Thyroid gland (tissue), 4 donors: ENCODE measurements around the gene AOC1. TPM values are rescaled to one million over a fixed set of nuclear protein-coding genes. Genes with fewer than 3 reads are reported as not detected.

Experiments
- DNase-seq, 2 donors: peaks; one replicate each; pipeline ENCODE4 v3.0.0-alpha.2; 2019
- H3K27ac ChIP-seq, 3 donors: fragments of 200-600 bp; sonication (generic); 1 replicate in 2 of 3; 2 replicates in 1 of 3; pipeline ENCODE4 v1.5.1; 2016 to 2019; ENCODE audit warnings: mild to moderate bottlenecking in 1 of 3, moderate library complexity in 1 of 3
- H3K27me3 ChIP-seq: fragments of 200-600 bp; sonication (generic); one replicate; pipeline ENCODE4 v1.5.1; 2019
- H3K36me3 ChIP-seq, 2 donors: fragments of 200-600 bp; sonication (generic); one replicate each; pipeline ENCODE4 v1.5.1; 2016 to 2019
- H3K4me1 ChIP-seq, 2 donors: fragments of 200-600 bp; sonication (generic); one replicate each; pipeline ENCODE4 v1.5.1; 2017 to 2019
- H3K4me3 ChIP-seq, 3 donors: fragments of 200-600 bp; sonication (generic); replicated peaks in 1 of 3; 1 replicate in 2 of 3; 2 replicates in 1 of 3; pipeline ENCODE4 v1.5.1; 2016; ENCODE audit warnings: mild to moderate bottlenecking in 1 of 3
- H3K9me3 ChIP-seq: fragments of 200-600 bp; sonication (generic); one replicate; pipeline ENCODE4 v1.5.1; 2017
- POLR2A ChIP-seq, 2 donors: fragments of 450-650 bp; IDR thresholded peaks; one replicate each; pipeline ENCODE4 v1.6.1; 2017; ENCODE audit warnings: antibody characterized with exemption in 2 of 2, mild to moderate bottlenecking in 2 of 2, moderate library complexity in 1 of 2
- WGBS, 2 donors: methylation state at CpG; one replicate each; pipeline ENCODE4 v1.1.5; 2017; 5-methylcytosine and 5-hydroxymethylcytosine counted together
- intact Hi-C: fragments of 100-400 bp; cut with DNase I; formaldehyde crosslinking; loops from one replicate; pipeline ENCODE4 v1.15.1; 2023
- total RNA-seq, 4 donors: library from RNA; depleted of rRNA; stranded (reverse); fragments of >200 nt; gene quantifications; one replicate each; pipeline ENCODE4 v1.2.3, GENCODE V29; 2016
- TF ChIP-seq, protein P1 (sequence below), 6 experiments: fragments of 200-600 bp in 3 of 6; fragments of 450-650 bp in 3 of 6; sonication (generic) in 3 of 6; IDR thresholded peaks; one replicate each; pipeline ENCODE4 v1.5.1; 2016 to 2019; ENCODE audit warnings: antibody characterized with exemption in 6 of 6, mild to moderate bottlenecking in 2 of 6, inconsistent platforms in 1 of 6, moderate library complexity in 1 of 6

The AOC1 gene
- total RNA-seq, 4 donors from 2014 or later: 0.22 to 0.71 TPM; not detected in 2

DNA sequence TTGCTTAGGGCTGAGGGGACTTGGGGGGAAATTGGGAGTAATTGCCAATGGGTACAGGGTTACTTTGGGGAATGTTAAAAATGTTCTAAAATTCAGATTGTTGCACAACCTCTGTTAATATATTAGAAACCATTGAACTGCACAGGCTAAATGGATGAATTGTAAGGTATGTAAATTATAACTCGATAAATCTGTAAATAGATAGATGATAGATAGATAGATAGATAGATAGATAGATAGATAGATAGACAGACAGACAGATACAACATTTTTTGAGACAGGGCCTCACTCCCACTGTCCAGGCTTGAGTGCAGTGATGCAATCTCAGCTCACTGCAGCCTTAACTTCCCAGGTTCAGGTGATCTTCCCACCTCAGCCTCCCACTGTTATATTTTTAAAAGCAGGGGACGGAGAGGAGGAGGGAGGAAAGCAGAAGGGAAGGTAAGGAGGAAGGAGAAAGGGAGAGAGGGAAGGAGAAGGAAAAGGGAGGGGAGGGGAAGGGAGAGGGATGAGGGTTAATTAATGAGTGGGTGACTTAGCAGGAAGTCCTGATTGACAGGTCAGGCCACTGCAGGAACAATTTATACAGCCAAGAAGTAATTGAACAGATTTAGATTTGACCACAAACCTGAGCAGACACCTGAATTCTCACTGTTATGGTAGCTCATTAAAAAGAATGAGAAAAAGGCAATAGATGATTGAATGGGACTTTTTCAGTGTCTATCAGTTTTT lies 38.7 kb downstream of the AOC1 start:
- DNase-seq: no peak
- no peaks in the 10 kb centered on the region for H3K9me3 ChIP-seq
- no peaks in the 10 kb centered on the region for H3K36me3 ChIP-seq
- H3K4me1 ChIP-seq: no peaks in the 10 kb centered on the region
- intact Hi-C loops: no loop called here
- no peak overlapping the region for H3K4me3 ChIP-seq
- 88 to 97% methylated on average over 2 of the region's 2 CpGs for WGBS, 2 donors
- no peak overlapping the region for H3K27ac ChIP-seq
- TF ChIP-seq POLR2A (IDR thresholded peaks at IDR 0.05): no peak
- TF ChIP-seq, protein P1, sequence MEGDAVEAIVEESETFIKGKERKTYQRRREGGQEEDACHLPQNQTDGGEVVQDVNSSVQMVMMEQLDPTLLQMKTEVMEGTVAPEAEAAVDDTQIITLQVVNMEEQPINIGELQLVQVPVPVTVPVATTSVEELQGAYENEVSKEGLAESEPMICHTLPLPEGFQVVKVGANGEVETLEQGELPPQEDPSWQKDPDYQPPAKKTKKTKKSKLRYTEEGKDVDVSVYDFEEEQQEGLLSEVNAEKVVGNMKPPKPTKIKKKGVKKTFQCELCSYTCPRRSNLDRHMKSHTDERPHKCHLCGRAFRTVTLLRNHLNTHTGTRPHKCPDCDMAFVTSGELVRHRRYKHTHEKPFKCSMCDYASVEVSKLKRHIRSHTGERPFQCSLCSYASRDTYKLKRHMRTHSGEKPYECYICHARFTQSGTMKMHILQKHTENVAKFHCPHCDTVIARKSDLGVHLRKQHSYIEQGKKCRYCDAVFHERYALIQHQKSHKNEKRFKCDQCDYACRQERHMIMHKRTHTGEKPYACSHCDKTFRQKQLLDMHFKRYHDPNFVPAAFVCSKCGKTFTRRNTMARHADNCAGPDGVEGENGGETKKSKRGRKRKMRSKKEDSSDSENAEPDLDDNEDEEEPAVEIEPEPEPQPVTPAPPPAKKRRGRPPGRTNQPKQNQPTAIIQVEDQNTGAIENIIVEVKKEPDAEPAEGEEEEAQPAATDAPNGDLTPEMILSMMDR (IDR thresholded peaks at IDR 0.05): no peak
- no peaks in the 10 kb centered on the region for H3K27me3 ChIP-seq

DNA sequence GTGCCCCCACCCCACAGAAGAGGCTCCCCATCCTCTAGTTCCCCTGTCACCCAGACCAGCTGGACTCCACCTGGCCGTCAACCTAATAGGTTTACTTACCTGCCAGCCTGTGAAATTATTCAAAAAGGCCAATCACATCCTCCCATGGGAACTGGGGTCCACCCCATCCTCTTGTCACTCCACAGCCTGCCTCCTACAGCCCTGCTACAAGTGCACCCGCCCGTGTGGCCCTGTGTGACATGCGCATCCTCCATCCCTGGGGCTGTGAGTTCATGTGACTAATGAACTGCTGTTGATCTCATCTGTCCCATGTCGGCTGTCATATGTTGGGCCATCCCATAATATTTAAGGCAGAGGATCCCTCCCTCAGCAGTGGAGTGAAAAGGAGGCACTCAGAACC lies 39.4 kb downstream of the AOC1 start:
- H3K27ac ChIP-seq: no peak overlapping the region
- WGBS, 2 donors: 77 to 100% methylated on average over 1 to 4 of the region's 5 CpGs
- DNase-seq: no peak
- H3K9me3 ChIP-seq: no peaks in the 10 kb centered on the region
- intact Hi-C loops: no loop called here
- no peaks in the 10 kb centered on the region for H3K4me1 ChIP-seq
- no peak for TF ChIP-seq POLR2A (IDR thresholded peaks at IDR 0.05)
- TF ChIP-seq, protein P1 (IDR thresholded peaks at IDR 0.05): no peak
- H3K36me3 ChIP-seq: no peaks in the 10 kb centered on the region
- H3K27me3 ChIP-seq: no peaks in the 10 kb centered on the region
- H3K4me3 ChIP-seq: no peak overlapping the region

DNA sequence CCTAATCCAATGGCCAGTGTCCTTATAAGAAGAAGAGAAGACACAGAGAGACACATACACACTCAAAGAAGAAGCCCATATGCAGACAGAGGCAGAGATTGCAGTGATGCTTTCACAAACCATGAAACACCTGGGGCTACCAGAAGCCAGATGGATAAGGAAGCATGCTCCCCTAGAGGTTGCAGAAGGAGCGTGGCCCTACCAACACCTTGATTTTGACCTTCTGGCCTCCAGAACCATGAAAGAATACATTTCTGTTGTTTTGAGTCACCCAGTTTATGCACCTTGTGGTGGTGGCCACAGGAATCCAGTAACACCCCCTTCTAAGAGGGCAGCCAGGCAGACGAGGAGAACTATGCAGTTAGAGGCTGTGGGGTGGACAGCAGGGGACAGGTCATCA lies 43.5 kb downstream of the AOC1 start:
- H3K36me3 ChIP-seq: no peaks in the 10 kb centered on the region
- no peaks in the 10 kb centered on the region for H3K4me1 ChIP-seq
- TF ChIP-seq POLR2A (IDR thresholded peaks at IDR 0.05): no peak
- TF ChIP-seq, protein P1 (IDR thresholded peaks at IDR 0.05): no peak
- no peaks in the 10 kb centered on the region for H3K9me3 ChIP-seq
- intact Hi-C loops: loop anchor here (5.0 kb wide), 2 partner anchors 91 to 216 kb away; no protein-coding TSS in a partner anchor
- 58 to 64% methylated on average over 2 of the region's 2 CpGs for WGBS, 2 donors
- no peak overlapping the region for H3K27ac ChIP-seq
- no peak for DNase-seq
- H3K4me3 ChIP-seq: no peak overlapping the region
- no peaks in the 10 kb centered on the region for H3K27me3 ChIP-seq

DNA sequence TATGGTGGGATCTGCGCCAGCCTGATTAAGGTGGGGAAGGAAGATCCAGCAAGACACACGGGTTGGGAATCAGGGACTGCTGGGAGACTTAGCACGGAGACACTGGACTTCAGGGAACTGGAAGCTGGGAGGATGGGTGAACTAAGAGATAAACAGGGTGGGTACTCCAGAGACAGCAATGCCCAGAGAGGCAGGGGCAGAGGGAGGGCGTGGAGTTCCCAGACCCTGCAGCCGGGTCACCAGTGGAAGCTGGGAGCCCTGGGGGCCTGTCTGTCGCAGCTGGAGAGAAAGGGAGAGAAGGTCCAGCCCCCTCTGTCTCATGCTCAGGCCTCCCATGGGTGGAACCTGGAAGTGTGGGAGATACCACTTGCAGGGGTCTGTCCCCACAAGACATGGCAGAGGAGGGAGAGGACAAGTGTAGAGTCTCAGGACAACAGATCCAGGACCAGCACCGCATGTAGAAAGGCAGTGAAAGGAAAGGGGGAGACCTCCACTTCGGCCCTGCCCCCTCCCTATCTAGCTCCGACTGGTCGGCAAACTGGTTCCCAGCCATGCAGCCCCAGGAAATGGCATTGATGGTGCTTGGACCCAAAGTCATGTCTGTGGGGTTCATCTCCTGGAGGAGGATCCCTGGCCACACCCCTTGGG lies 44.4 kb downstream of the AOC1 start:
- no peaks in the 10 kb centered on the region for H3K9me3 ChIP-seq
- H3K36me3 ChIP-seq: no peaks in the 10 kb centered on the region
- H3K4me3 ChIP-seq: no peak overlapping the region
- WGBS, 2 donors: 51 to 68% methylated on average over 10 of the region's 10 CpGs
- H3K27me3 ChIP-seq: no peaks in the 10 kb centered on the region
- TF ChIP-seq, protein P1 (IDR thresholded peaks at IDR 0.05): no peak
- TF ChIP-seq POLR2A (IDR thresholded peaks at IDR 0.05): no peak
- no peak overlapping the region for H3K27ac ChIP-seq
- H3K4me1 ChIP-seq: no peaks in the 10 kb centered on the region
- DNase-seq: no peak
- intact Hi-C loops: loop anchor here (5.0 kb wide), 2 partner anchors 91 to 216 kb away; no protein-coding TSS in a partner anchor
